Bronchial epithelial cell (primary cell): ENCODE measurements around the gene MPZL1. TPM values are rescaled to one million over a fixed set of nuclear protein-coding genes. Genes with fewer than 3 reads are reported as not detected.
A peak's percentile ranks its signal among the peaks of the same experiment; 100 is the strongest.

Experiments used
- DNase-seq: peaks from one replicate; pipeline ENCODE4 v3.0.0-alpha.2; 2010; ENCODE audit warnings: low read depth
- FAIRE-seq: peaks from 2 replicates; lab custom pipeline; 2011; peaks lifted over from hg19 to GRCh38; lab: Jason Lieb, UNC
- H3K27me3 ChIP-seq: 2 replicates; pipeline ENCODE4 v1.5.1; 2011; ENCODE audit warnings: low read length; ENCODE audit not compliant: control insufficient read depth, insufficient read depth
- H3K36me3 ChIP-seq: 2 replicates; pipeline ENCODE4 v1.5.1; 2011; ENCODE audit warnings: low read length; ENCODE audit not compliant: control insufficient read depth, insufficient read depth
- H3K4me3 ChIP-seq: 2 replicates; pipeline ENCODE4 v1.5.1; 2011; ENCODE audit warnings: mild to moderate bottlenecking, low read depth, low read length, control low read depth
- total RNA-seq: library from RNA; depleted of rRNA; stranded (reverse); fragments of >200 nt; gene quantifications from 2 replicates; pipeline ENCODE4 v1.2.1, GENCODE V29; 2014
- TF ChIP-seq, protein P1 (sequence below): IDR thresholded peaks from 2 replicates; pipeline ENCODE4 v1.5.1; 2011; ENCODE audit warnings: mild to moderate bottlenecking, moderate library complexity, low read length, control low read depth, inconsistent platforms; ENCODE audit not compliant: insufficient read depth, severe bottlenecking

The MPZL1 gene
- total RNA-seq, 1 donor from 2014 or later = 95.6 TPM

DNA sequence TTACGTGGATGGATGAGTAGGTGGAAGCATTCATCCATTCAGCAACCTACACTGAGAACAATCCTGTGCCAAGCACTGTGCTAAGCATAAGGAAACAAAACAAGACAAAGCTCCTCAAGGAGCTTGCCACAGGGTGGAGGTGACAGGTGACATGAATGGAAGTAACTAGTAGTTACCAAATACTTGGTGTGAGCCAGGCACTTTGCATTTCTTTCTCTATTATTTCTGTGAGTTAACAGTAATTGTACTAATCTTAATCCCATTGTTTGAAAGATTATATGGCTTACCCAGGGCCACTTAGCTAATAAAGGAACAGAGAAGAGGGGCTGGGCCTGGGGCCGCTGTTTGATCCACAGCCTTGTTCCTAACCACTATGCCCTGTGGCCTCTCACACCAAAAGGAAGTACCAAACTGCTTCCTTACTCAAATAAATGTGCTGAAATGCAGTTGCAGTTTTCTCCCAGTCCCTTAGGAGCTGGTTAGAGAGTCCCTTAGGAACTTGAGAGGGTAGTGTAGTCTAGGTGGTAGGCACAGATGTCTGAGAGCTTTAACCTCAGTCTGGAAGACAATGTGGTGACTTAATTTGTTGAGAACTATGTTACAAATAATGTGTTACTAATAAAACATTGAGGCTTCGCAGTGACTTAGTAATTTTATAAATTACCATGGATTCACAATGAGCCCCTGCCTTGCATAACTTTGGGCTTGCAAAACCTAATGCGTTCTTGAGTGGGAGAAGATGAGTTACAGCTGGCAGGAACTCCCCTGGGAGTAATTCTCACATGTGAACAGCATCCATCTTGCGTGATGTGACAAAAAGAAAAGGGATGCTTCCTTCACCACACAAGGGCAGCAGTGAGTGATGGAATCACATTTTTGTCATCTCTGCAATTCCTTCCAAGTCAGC, 69.8 kb downstream of the MPZL1 start:
- H3K36me3 ChIP-seq = peaks cover 1% of the 10 kb centered on the region
- no peaks in the 10 kb centered on the region for H3K27me3 ChIP-seq
- TF ChIP-seq, protein P1, sequence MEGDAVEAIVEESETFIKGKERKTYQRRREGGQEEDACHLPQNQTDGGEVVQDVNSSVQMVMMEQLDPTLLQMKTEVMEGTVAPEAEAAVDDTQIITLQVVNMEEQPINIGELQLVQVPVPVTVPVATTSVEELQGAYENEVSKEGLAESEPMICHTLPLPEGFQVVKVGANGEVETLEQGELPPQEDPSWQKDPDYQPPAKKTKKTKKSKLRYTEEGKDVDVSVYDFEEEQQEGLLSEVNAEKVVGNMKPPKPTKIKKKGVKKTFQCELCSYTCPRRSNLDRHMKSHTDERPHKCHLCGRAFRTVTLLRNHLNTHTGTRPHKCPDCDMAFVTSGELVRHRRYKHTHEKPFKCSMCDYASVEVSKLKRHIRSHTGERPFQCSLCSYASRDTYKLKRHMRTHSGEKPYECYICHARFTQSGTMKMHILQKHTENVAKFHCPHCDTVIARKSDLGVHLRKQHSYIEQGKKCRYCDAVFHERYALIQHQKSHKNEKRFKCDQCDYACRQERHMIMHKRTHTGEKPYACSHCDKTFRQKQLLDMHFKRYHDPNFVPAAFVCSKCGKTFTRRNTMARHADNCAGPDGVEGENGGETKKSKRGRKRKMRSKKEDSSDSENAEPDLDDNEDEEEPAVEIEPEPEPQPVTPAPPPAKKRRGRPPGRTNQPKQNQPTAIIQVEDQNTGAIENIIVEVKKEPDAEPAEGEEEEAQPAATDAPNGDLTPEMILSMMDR = no peak
- no peak overlapping the region for H3K4me3 ChIP-seq
- FAIRE-seq = no peak
- no peak for DNase-seq

GRCh38 chr1:167792188-167792565, 70.4 kb downstream of the MPZL1 start:
- no peak for DNase-seq
- TF ChIP-seq, protein P1 = no peak
- H3K36me3 ChIP-seq = peaks cover 1% of the 10 kb centered on the region
- FAIRE-seq = no peak
- no peaks in the 10 kb centered on the region for H3K27me3 ChIP-seq
- no peak overlapping the region for H3K4me3 ChIP-seq

DNA sequence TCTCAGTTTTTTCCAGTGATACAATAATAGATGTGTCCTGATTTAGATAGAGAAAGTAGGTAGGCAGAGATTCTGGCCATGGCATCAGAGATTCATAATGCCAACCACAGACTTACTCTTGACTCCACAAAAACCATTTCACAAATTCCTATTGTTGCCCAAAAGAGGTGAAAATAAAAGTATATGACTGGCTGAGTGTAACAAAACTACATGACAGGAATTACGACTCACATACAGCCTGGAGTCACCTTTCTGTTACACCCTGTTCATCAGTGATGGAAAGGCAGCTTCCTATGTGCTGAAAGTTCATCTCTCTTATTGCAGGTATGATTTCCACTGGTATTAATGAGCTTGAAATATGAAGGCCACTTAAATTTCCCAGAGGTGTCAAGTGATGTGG, 72.3 kb downstream of the MPZL1 start:
- TF ChIP-seq, protein P1 = no peak
- no peak for FAIRE-seq
- H3K27me3 ChIP-seq = no peaks in the 10 kb centered on the region
- H3K36me3 ChIP-seq = no peaks in the 10 kb centered on the region
- H3K4me3 ChIP-seq = no peak overlapping the region
- DNase-seq = peak; percentile 58

- H3K36me3 ChIP-seq = no peaks in the 10 kb centered on the region
- no peak overlapping the region for H3K4me3 ChIP-seq
- H3K27me3 ChIP-seq = no peaks in the 10 kb centered on the region
- FAIRE-seq = no peak
- DNase-seq = peak; percentile 75
- TF ChIP-seq, protein P1 = no peak
Measured at GRCh38 chr1:167795810-167796740, 74.3 kb downstream of the MPZL1 start.

- TF ChIP-seq, protein P1 = peak; percentile 18
- no peaks in the 10 kb centered on the region for H3K36me3 ChIP-seq
- no peak for FAIRE-seq
- DNase-seq = peak; percentile 99
- no peaks in the 10 kb centered on the region for H3K27me3 ChIP-seq
- H3K4me3 ChIP-seq = no peak overlapping the region
Measured at GRCh38 chr1:167797015-167797414, 75.2 kb downstream of the MPZL1 start.
